Measurements from ENCODE around the gene TMC4.
"Not testable (repeated sequence)": the region's sequence is repeated elsewhere in the genome, so short reads cannot be mapped to it uniquely, and the experiment has no call there.

Gene TMC4

DNA sequence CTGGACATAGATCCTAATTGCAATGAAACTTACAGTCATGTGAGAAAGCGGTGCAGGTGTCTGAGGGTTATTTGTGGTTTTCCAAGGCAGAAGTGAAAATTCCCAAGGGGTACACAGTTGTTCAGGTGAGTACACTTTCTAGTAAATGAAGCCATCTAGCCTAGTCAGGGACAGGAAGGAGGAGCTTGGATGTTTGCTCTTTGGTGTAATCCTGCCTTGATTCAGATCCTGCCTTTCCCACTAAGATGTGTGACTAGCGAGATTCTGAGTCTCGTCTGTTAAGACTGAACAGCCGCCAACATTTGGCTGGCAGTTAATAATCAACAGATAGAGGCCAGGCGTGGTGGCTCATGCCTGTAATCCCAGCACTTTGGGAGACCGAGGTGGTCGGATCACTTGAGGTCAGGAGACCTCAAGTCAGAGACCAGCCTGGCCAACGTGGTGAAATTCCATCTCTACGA, 30.2 kb upstream of the TMC4 start:
- DNase-seq: no peak

- DNase-seq: no peak
These were observed 29.0 kb upstream of the TMC4 start for GRCh38 chr19:54201980-54202379.

DNA sequence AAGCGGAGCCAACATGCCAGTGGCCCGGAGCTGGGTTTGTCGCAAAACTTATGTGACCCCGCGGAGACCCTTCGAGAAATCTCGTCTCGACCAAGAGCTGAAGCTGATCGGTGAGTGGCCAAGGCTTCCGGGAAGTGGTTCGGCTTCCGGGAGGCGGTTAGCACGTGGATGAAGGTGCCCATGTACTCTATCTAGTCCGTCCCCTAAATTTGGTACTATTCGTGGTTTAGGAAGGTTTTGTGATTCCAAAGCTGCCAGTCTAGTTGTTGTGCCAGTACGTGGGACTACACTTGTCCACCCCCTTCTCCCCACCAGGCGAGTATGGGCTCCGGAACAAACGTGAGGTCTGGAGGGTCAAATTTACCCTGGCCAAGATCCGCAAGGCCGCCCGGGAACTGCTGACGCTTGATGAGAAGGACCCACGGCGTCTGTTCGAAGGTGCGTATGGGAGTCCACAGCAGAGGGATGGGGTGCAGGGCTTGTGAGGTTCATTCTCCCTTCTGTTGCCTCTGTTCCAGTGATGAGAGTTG, 28.3 kb upstream of the TMC4 start:
- no peak for DNase-seq

- no peak for DNase-seq
These were observed 26.4 kb upstream of the TMC4 start for GRCh38 chr19:54199401-54199800.

DNA sequence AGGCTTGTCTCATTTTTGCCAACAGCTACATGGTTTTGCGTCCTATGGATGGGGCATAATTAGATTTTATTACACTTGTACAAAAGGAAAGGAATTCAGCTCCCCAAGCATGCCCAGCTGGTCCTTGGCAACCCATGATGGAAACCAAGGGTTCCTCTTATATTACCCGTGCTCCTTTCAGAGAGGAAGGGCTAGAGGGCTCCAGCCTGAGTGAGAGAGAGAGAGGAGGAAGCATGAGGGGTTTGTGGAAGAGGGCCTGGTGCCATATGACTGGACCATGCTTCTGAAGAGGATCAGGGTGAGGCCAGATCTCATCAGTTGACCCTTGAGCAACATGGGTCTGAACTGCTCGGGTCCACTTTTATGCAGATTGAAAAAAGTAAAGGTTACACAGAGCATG, 24.2 kb upstream of the TMC4 start:
- no peak for DNase-seq

DNA sequence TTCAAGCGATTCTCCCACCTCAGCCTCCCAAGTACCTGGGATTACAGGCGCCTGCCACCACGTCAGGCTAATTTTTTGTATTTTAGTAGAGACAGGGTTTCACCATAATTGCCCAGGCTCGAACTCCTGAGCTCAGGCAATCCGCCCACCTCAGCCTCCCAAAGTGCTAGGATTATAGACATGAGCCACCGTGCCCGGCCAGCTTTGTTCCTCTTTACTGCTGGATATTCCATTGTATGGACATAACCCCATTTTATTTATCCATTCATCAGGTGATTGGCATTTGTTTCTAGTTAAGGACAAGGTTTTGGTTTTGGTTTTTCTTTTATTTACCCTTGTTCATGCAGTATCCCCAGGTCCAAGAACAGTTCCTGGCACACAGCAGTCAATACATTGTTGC, 23.6 kb upstream of the TMC4 start:
- no peak for DNase-seq

- DNase-seq: not testable (repeated sequence)
These were observed 21.5 kb upstream of the TMC4 start for GRCh38 chr19:54194463-54194862.

DNA sequence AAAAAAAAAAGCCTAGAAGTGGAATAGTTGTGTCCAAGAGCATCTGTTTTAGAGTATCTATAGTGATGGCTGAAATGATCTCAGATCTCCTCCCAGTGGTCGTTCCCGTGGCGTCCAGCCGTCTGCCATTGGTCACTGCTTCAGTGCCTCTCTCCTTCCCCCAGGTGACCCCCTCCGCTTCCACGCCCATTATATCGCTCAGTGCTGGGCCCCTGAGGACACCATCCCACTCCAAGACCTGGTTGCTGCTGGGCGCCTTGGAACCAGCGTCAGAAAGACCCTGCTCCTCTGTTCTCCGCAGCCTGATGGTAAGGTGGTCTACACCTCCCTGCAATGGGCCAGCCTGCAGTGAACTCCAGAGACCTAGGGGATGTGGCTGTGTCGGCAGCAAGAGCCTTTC, 20.1 kb upstream of the TMC4 start:
- DNase-seq: no peak

GRCh38 chr19:54191811-54192453, 19.0 kb upstream of the TMC4 start:
- no peak for DNase-seq

DNA sequence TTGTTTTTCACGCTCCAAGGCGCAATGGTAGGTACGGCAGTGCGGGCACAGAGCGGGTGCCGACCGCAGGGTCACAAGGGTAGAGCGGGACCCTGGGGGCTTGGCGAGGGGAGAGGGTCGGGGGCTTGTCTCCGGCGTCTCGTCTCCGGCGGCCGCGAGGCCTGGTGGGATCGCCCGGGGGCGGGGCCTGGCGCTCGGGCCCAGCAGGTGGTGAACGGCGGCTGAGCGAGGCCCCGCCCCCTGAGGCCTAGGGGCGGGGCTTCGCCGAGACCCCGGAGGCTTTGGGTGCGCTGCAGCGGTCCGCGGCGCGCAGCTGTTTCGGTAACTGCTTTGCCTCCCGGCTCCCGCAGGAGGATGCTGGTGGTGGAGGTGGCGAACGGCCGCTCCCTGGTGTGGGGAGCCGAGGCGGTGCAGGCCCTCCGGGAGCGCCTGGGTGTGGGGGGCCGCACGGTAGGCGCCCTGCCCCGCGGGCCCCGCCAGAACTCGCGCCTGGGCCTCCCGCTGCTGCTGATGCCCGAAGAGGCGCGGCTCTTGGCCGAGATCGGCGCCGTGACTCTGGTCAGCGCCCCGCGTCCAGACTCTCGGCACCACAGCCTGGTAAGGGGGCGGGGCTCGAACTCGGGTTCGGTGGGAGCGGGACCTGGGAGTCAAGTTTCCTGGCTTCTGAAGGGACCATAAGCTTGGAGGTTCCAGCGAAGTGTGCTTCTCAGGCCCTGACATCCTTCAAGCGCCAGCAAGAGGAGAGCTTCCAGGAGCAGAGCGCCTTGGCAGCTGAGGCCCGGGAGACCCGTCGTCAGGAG, 18.3 kb upstream of the TMC4 start, which contains the start of gene TSEN34:
TSS of gene TSEN34 (plus strand) at position 298 of the 800 bp plus-strand sequence. CDS start at position 355, 57 bp downstream.
- DNase-seq: peak; percentile 92

GRCh38 chr19:54190503-54191010, 17.6 kb upstream of the TMC4 start:
- DNase-seq: peak; percentile 100

DNA sequence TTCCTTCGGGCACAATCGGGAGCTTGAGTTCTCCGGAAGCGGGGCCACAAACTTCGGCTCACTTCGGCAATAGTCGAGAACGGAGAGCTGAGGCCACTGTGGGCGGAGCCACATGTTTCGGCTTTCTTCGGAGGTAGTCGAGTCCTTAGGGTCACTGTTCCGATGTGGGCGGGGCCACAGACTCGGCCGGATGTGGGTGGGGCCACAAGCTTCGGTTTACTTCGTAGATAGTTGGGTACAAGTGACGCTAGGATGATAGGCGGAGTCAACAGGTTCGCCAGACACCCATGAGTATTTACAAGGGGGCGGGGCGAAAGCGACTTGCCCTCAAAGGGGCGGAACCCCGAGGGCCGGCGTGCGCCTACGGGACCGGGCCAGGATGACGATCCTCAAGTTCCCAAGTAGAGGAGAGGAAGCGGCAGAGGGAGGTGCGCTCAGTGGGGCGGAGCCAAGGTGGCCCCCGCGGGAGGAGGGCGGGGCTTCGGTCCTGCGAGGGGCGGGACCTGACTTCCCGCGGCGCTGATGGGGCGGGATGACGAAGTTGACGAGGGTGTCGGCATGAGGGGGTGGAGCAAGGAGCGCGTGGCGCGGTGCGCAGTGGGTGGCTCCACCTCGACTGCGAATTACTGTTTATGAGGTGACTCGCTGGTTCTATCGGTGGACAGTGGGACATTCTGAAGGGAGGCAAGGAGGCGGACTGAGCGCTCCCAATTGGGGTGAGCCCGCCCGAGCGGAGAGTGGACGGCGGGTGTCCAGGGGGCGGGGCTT, 17.0 kb upstream of the TMC4 start:
- peak; percentile 100 for DNase-seq

DNA sequence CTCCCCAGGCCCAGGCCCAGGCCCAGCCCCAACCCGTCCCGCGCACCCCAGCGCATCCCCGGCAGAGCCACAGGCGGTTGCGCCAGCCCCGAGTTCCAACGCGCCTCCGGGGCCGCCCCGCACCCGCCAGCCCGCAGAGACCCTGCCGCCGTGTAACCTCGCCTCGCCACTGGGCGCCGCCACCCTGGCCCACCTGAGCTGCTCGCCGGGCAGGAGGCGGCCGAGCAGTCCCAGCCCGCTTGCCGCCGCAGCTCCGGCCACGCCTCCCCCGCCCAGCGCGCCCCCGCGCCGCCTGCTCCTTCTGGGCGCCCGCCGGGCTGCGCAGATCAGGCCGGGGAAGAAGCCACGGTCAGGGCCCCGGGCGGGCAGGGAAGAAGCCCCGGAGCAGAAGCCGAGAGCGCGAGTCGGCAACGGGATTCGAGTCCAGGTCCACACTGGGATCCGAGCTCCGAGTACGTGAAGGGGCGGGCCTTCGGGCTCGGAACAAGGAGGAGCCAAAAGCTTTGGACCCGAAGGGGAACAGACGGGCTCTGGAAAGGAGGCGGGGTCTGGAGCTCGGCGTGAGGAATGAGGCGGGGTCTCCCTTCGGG, 16.3 kb upstream of the TMC4 start, which contains the start of gene MBOAT7:
TSS of gene MBOAT7 (minus strand) at position 436 of the 590 bp plus-strand sequence. CDS start 1,072 bp downstream, outside the sequence.
- no peak for DNase-seq

DNA sequence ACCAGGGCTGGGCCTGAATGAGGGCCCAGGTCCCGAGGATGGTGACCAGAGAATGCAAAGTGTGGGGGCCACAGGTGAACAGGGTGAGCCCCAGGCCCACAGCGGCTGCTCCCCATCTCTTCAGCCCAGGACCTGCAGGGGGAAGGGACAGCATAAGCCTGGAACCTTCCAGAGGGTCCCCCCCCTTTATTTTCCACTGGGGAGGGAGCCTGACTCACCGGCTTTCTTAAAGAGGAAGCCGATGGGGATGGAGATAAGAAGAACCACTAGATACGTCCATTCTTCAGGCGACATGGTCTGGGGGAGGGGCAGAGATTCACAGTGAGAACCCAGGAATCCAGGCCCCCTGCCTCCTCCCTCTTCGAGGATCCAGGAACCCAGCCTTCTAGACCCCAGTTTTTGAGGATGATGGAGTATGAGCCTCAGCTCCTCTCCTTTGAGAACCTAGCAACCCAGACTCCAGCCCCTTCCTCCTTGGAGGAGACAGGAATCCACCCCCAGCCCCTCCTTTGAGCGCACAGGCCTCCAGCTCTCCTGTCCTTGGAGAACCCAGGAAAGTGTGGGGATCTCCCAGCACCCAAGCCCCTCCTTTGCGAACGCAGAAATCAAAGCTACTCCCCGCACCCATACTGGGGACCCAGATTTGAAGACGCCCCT, 15.4 kb upstream of the TMC4 start:
- peak; percentile 61 for DNase-seq

GRCh38 chr19:54186934-54187381, 14.0 kb upstream of the TMC4 start:
- no peak for DNase-seq

- no peak for DNase-seq
These were observed 13.4 kb upstream of the TMC4 start for GRCh38 chr19:54186351-54186750.

GRCh38 chr19:54183431-54183830, 10.5 kb upstream of the TMC4 start:
- DNase-seq: no peak

DNA sequence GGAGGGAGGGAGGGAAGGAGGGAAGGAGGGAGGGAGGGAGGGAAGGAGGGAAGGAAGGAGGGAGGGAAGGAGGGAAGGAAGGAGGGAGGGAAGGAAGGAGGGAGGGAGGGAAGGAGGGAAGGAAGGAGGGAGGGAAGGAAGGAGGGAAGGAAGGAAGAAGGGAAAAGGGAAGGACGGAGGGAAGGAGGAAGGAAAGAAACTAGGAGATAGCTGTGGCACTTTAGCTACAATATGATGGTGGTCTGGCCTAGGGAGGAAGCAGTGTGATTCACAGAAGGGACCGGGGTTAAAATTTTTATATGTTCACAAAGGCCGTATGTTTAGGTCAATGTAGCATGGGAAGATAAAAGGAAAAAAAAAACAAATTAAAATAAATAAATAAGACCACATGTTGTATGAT, 8.9 kb upstream of the TMC4 start:
- not testable (repeated sequence) for DNase-seq

DNA sequence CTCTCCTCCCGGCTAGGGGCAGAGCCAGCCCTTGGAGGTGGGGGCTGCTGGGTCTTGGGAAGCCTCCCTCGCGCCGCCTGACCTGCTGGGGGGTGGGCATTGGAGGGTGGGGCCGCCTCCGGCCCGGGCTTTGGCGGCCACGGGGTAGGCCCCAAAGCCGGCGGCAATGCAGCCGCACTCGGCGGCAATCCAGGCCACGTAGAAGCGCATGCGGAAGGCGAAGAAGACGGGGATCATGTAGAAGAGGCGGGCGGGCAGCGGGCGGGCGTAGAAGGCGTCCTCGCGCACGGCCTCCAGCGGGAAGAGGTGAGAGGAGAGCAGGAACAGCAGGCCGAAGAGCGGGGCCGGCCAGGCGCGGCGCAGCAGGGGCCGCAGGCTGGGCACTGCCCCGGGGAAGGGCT, 7.7 kb upstream of the TMC4 start:
- no peak for DNase-seq

GRCh38 chr19:54179921-54180461, 7.0 kb upstream of the TMC4 start:
- no peak for DNase-seq

- DNase-seq: no peak
These were observed 6.4 kb upstream of the TMC4 start for GRCh38 chr19:54179262-54179852.
